H9 (cell line): ENCODE data around the gene VRK1. TPM values are rescaled to one million over a fixed set of nuclear protein-coding genes. Genes with fewer than 3 reads are reported as not detected.

Source experiments
- DNase-seq: peaks from one replicate; pipeline ENCODE4 v3.0.0-alpha.2; 2017
- H2AFZ ChIP-seq: one replicate; pipeline ENCODE4 v1.6.1; 2013; ENCODE audit warnings: mild to moderate bottlenecking, low read length, control low read depth, moderate library complexity
- H2AK5ac ChIP-seq: 2 replicates; pipeline ENCODE4 v1.6.1; 2013; ENCODE audit warnings: low read length, control low read depth, mixed read lengths; ENCODE audit not compliant: insufficient read length
- H2BK120ac ChIP-seq: one replicate; pipeline ENCODE4 v1.6.1; 2013; ENCODE audit warnings: low read depth, mild to moderate bottlenecking, low read length, control low read depth, inconsistent platforms; ENCODE audit not compliant: poor library complexity, severe bottlenecking
- H2BK12ac ChIP-seq: 2 replicates; pipeline ENCODE4 v1.6.1; 2013; ENCODE audit warnings: low read length, control low read depth, mixed read lengths, low read depth; ENCODE audit not compliant: insufficient read length
- H2BK15ac ChIP-seq: 2 replicates; pipeline ENCODE4 v1.6.1; 2013; ENCODE audit warnings: low read depth, low read length, control low read depth
- H2BK20ac ChIP-seq: one replicate; pipeline ENCODE4 v1.6.1; 2013; ENCODE audit warnings: low read depth, mild to moderate bottlenecking, low read length, control low read depth, inconsistent platforms; ENCODE audit not compliant: poor library complexity, severe bottlenecking
- H2BK5ac ChIP-seq: 2 replicates; pipeline ENCODE4 v1.6.1; 2013; ENCODE audit warnings: low read length, control low read depth, mixed read lengths; ENCODE audit not compliant: insufficient read length
- H3K14ac ChIP-seq: 2 replicates; pipeline ENCODE4 v1.6.1; 2013; ENCODE audit warnings: low read length, control low read depth; ENCODE audit not compliant: insufficient read depth
- H3K18ac ChIP-seq: 2 replicates; pipeline ENCODE4 v1.6.1; 2013; ENCODE audit warnings: low read depth, mild to moderate bottlenecking, mixed read lengths, low read length, control low read depth; ENCODE audit not compliant: insufficient read length
- H3K23ac ChIP-seq: 2 replicates; pipeline ENCODE4 v1.6.1; 2013; ENCODE audit warnings: low read length, control low read depth, mixed read lengths, low read depth; ENCODE audit not compliant: insufficient read length
- H3K23me2 ChIP-seq: 2 replicates; pipeline ENCODE4 v1.6.1; 2013; ENCODE audit warnings: low read depth, mild to moderate bottlenecking, mixed read lengths, low read length, control low read depth; ENCODE audit not compliant: insufficient read length, poor library complexity, severe bottlenecking
- H3K27ac ChIP-seq: 2 replicates; pipeline ENCODE4 v1.5.1; 2013; ENCODE audit warnings: low read length, control low read depth, mixed read lengths, low read depth; ENCODE audit not compliant: insufficient read length
- H3K27me3 ChIP-seq: 2 replicates; pipeline ENCODE4 v1.6.1; 2013; ENCODE audit warnings: low read length, control low read depth, inconsistent platforms; ENCODE audit not compliant: insufficient read depth
- H3K4ac ChIP-seq: 2 replicates; pipeline ENCODE4 v1.6.1; 2013; ENCODE audit warnings: low read depth, mild to moderate bottlenecking, control low read depth, inconsistent platforms, low read length, moderate library complexity
- H3K4me1 ChIP-seq: 2 replicates; pipeline ENCODE4 v1.6.1; 2013; ENCODE audit warnings: low read length, control low read depth, inconsistent platforms; ENCODE audit not compliant: insufficient read depth
- H3K4me2 ChIP-seq: 2 replicates; pipeline ENCODE4 v1.6.1; 2013; ENCODE audit warnings: low read length, control low read depth, mixed read lengths; ENCODE audit not compliant: insufficient read length, insufficient read depth
- H3K56ac ChIP-seq: 2 replicates; pipeline ENCODE4 v1.6.1; 2013; ENCODE audit warnings: low read depth, mild to moderate bottlenecking, mixed read lengths, low read length, control low read depth; ENCODE audit not compliant: insufficient read length
- H3K79me1 ChIP-seq: 2 replicates; pipeline ENCODE4 v1.6.1; 2013; ENCODE audit warnings: low read depth, mild to moderate bottlenecking, moderate library complexity, low read length, control low read depth, inconsistent platforms; ENCODE audit not compliant: insufficient read depth, poor library complexity, severe bottlenecking
- H3K79me2 ChIP-seq: 2 replicates; pipeline ENCODE4 v1.6.1; 2013; ENCODE audit warnings: low read length, control low read depth, inconsistent platforms; ENCODE audit not compliant: insufficient read depth
- H3K9ac ChIP-seq: 2 replicates; pipeline ENCODE4 v1.6.1; 2013; ENCODE audit warnings: low read length, control low read depth, mixed read lengths; ENCODE audit not compliant: insufficient read length; ENCODE audit errors: extremely low read depth
- H3K9me3 ChIP-seq: one replicate; pipeline ENCODE4 v1.6.1; 2013; ENCODE audit warnings: low read depth, low read length, inconsistent platforms; ENCODE audit not compliant: control insufficient read depth
- H3T11ph ChIP-seq: one replicate; pipeline ENCODE4 v1.6.1; 2013; ENCODE audit warnings: mild to moderate bottlenecking, low read length, control low read depth, inconsistent platforms
- H4K20me1 ChIP-seq: one replicate; pipeline ENCODE4 v1.6.1; 2013; ENCODE audit not compliant: control insufficient read depth, insufficient read length, insufficient read depth
- H4K5ac ChIP-seq: 2 replicates; pipeline ENCODE4 v1.6.1; 2013; ENCODE audit warnings: low read depth, mild to moderate bottlenecking, mixed read lengths, low read length, control low read depth; ENCODE audit not compliant: insufficient read length
- H4K8ac ChIP-seq: replicated peaks from 2 replicates; pipeline ENCODE4 v1.6.1; 2013; ENCODE audit warnings: low read length, control low read depth, mixed read lengths, low read depth; ENCODE audit not compliant: insufficient read length
- H4K91ac ChIP-seq: 2 replicates; pipeline ENCODE4 v1.6.1; 2013; ENCODE audit warnings: low read depth, mild to moderate bottlenecking, moderate library complexity, mixed read lengths, low read length, control low read depth; ENCODE audit not compliant: insufficient read length
- H3K27ac Mint-ChIP-seq, 3 experiments: 2 replicates in 2 of 3; 3 replicates in 1 of 3; pipeline ENCODE4 v1.8.0; 2020 to 2021; ENCODE audit warnings: mixed read lengths in 3 of 3, mild to moderate bottlenecking in 1 of 3, moderate library complexity in 1 of 3
- H3K27me3 Mint-ChIP-seq: 2 replicates; pipeline ENCODE4 v1.8.0; 2021; ENCODE audit warnings: low read depth, mild to moderate bottlenecking, moderate library complexity, mixed read lengths
- H3K36me3 Mint-ChIP-seq, 3 experiments: 2 replicates in 2 of 3; 3 replicates in 1 of 3; pipeline ENCODE4 v1.8.0; 2020 to 2021; ENCODE audit warnings: low read depth in 3 of 3, mixed read lengths in 3 of 3; ENCODE audit not compliant: insufficient read depth in 1 of 3
- H3K4me1 Mint-ChIP-seq, 2 experiments: 2 replicates each; pipeline ENCODE4 v1.8.0; 2020; ENCODE audit warnings: mixed read lengths in 2 of 2
- H3K4me3 Mint-ChIP-seq, 2 experiments: 2 replicates in 1 of 2; 3 replicates in 1 of 2; pipeline ENCODE4 v1.8.0; 2020 to 2021; ENCODE audit warnings: mild to moderate bottlenecking in 2 of 2, mixed read lengths in 2 of 2, moderate library complexity in 1 of 2
- H3K9me3 Mint-ChIP-seq, 2 experiments: 2 replicates in 1 of 2; 3 replicates in 1 of 2; pipeline ENCODE4 v1.8.0; 2020; ENCODE audit warnings: mild to moderate bottlenecking in 2 of 2, mixed read lengths in 2 of 2, moderate library complexity in 1 of 2
- CTCF ChIP-seq: fragments of 200-600 bp; sonication (generic); conservative IDR thresholded peaks from 3 replicates; pipeline ENCODE4 v1.8.0; 2021; ENCODE audit warnings: antibody characterized with exemption, mild to moderate bottlenecking
- WGBS: extraction: QIAGEN DNeasy Blood & Tissue Kit; methylation state at CpG from one replicate; pipeline ENCODE4 v1.1.7; 2013; ENCODE audit warnings: missing lambda C conversion rate, low lambda C conversion rate, mixed read lengths; ENCODE audit not compliant: insufficient read length; ENCODE audit errors: extremely low coverage; 5-methylcytosine and 5-hydroxymethylcytosine counted together
- total RNA-seq: library from RNA; stranded (reverse); gene quantifications from 2 replicates; pipeline ENCODE4 v1.2.1, GENCODE V29; 2021

The VRK1 gene
- total RNA-seq, 1 experiment from 2014 or later: 55.7 TPM

DNA sequence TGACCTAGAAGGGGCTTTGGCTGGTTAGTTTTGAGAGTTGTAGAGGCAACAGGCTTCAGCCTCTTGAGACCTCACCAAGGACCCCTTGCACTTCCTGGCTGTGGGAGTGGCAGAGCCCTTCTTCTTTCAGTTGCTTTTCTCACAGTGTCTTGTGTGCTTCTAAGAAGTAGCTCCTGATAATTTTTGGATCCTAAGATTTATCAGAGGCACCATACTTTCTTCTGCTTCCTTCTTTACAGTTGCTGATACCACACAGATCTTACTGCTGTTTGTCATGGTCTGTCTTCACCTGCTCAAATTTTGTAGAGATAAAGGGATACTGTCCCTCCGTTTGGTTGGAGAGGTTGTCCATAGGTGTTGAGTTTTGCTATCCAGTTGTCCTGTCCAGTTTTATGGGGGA, 33.8 kb downstream of the VRK1 start:
- Histone ChIP-seq H4K20me1 (no peaks in the 10 kb centered on the region), H3K27me3 (no peaks in the 10 kb centered on the region), H4K8ac (no peak overlapping the region), H2BK5ac (no peak overlapping the region), H4K91ac (no peak overlapping the region), H3K27ac (no peak overlapping the region), H3K4me2 (no peak overlapping the region), H3K79me1 (peaks cover 2% of the 10 kb centered on the region), H3K56ac (no peak overlapping the region), H2AFZ (no peak overlapping the region), H4K5ac (no peak overlapping the region), H2BK120ac (no peak overlapping the region), H3K23ac (no peak overlapping the region), H3K9ac (no peak overlapping the region), H2BK12ac (no peak overlapping the region), H2AK5ac (no peak overlapping the region), H3K18ac (no peak overlapping the region), H3K4me1 (no peaks in the 10 kb centered on the region; the same call in 1 of the 2 replicates), H2BK20ac (no peak overlapping the region), H3K9me3 (no peaks in the 10 kb centered on the region), H3K23me2 (no peaks in the 10 kb centered on the region), H3K14ac (no peak overlapping the region), H3K79me2 (peaks cover 9% of the 10 kb centered on the region; the same call in 1 of the 2 replicates), H3T11ph (no peak overlapping the region), H2BK15ac (no peak overlapping the region), H3K4ac (no peak overlapping the region)
- TF ChIP-seq CTCF: no peak
- no peak overlapping the region for H3K4me3 Mint-ChIP-seq
- peaks cover 6 to 26% (median 11%) of the 10 kb centered on the region in 3 experiments; a peak in 5 of 7 replicates for H3K36me3 Mint-ChIP-seq
- H3K27me3 Mint-ChIP-seq: no peaks in the 10 kb centered on the region
- peak overlapping the region in 2 of 3 experiments; percentile 46 to 73; a peak in 2 of 7 replicates for H3K27ac Mint-ChIP-seq
- peaks cover 0 to 2% of the 10 kb centered on the region in 2 experiments; a peak in 1 of 5 replicates for H3K9me3 Mint-ChIP-seq
- DNase-seq: no peak
- peaks cover 9 to 12% of the 10 kb centered on the region in 2 experiments for H3K4me1 Mint-ChIP-seq
- WGBS: no CpG with 5 or more reads among the region's 1 CpG
